ENCODE results near the gene SGK1.

Gene SGK1

GRCh38 chr6:134223796-134224420 lies 94.0 kb downstream of the SGK1 start:
- Histone ChIP-seq H3K4me3 (ENCODE audit: severe bottlenecking) (no peak overlapping the region), H3K27me3 (ENCODE audit: insufficient read depth, poor library complexity, severe bottlenecking) (no peaks in the 10 kb centered on the region), H3K27ac (ENCODE audit: poor library complexity, severe bottlenecking) (no peak overlapping the region), H3K9me3 (ENCODE audit: severe bottlenecking) (no peaks in the 10 kb centered on the region), H3K4me1 (ENCODE audit: insufficient read depth, poor library complexity, severe bottlenecking) (no peaks in the 10 kb centered on the region), H3K36me3 (ENCODE audit: low read depth) (no peaks in the 10 kb centered on the region)
- TF ChIP-seq, protein P1, sequence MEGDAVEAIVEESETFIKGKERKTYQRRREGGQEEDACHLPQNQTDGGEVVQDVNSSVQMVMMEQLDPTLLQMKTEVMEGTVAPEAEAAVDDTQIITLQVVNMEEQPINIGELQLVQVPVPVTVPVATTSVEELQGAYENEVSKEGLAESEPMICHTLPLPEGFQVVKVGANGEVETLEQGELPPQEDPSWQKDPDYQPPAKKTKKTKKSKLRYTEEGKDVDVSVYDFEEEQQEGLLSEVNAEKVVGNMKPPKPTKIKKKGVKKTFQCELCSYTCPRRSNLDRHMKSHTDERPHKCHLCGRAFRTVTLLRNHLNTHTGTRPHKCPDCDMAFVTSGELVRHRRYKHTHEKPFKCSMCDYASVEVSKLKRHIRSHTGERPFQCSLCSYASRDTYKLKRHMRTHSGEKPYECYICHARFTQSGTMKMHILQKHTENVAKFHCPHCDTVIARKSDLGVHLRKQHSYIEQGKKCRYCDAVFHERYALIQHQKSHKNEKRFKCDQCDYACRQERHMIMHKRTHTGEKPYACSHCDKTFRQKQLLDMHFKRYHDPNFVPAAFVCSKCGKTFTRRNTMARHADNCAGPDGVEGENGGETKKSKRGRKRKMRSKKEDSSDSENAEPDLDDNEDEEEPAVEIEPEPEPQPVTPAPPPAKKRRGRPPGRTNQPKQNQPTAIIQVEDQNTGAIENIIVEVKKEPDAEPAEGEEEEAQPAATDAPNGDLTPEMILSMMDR (IDR thresholded peaks at IDR 0.05; ENCODE audit: poor library complexity, severe bottlenecking), result no peak
- ATAC-seq (ENCODE audit: low read depth) (no peak), DNase-seq (ENCODE audit: low spot score) (no peak)

DNA sequence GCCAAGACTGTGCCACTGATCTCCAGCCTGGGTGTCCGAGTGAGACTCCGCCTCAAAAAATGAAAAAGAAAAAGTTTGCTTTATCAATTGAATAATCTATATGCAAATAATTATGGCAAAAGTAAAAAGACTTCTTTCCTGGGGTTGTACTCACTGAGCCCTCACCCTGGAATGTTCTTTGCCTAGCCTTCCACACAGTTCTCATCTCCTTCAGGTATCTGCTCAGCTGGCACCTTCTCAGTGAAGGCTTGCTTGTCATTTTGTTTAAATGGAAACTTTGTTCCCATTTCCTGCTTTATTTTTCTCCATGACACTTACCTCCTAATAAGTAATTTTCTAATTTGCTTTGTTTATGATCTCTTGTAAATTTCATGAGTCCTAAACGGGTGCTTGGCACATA lies 96.7 kb downstream of the SGK1 start:
- H3K4me3 ChIP-seq (ENCODE audit: severe bottlenecking), result no peak overlapping the region
- no peak overlapping the region for H3K27ac ChIP-seq (ENCODE audit: poor library complexity, severe bottlenecking)
- no peaks in the 10 kb centered on the region for H3K9me3 ChIP-seq (ENCODE audit: severe bottlenecking)
- TF ChIP-seq, protein P1 (IDR thresholded peaks at IDR 0.05; ENCODE audit: poor library complexity, severe bottlenecking), result no peak
- no peaks in the 10 kb centered on the region for H3K36me3 ChIP-seq (ENCODE audit: low read depth)
- ATAC-seq (ENCODE audit: low read depth) (no peak), DNase-seq (ENCODE audit: low spot score) (no peak)
- H3K4me1 ChIP-seq (ENCODE audit: insufficient read depth, poor library complexity, severe bottlenecking), result no peaks in the 10 kb centered on the region
- H3K27me3 ChIP-seq (ENCODE audit: insufficient read depth, poor library complexity, severe bottlenecking), result no peaks in the 10 kb centered on the region

GRCh38 chr6:134217798-134218140 lies 100.1 kb downstream of the SGK1 start:
- H3K4me1 ChIP-seq (ENCODE audit: insufficient read depth, poor library complexity, severe bottlenecking), result no peaks in the 10 kb centered on the region
- no peaks in the 10 kb centered on the region for H3K9me3 ChIP-seq (ENCODE audit: severe bottlenecking)
- TF ChIP-seq, protein P1 (IDR thresholded peaks at IDR 0.05; ENCODE audit: poor library complexity, severe bottlenecking), result no peak
- H3K4me3 ChIP-seq (ENCODE audit: severe bottlenecking), result no peak overlapping the region
- H3K27ac ChIP-seq (ENCODE audit: poor library complexity, severe bottlenecking), result no peak overlapping the region
- no peaks in the 10 kb centered on the region for H3K36me3 ChIP-seq (ENCODE audit: low read depth)
- ATAC-seq (ENCODE audit: low read depth) (no peak), DNase-seq (ENCODE audit: low spot score) (no peak)
- no peaks in the 10 kb centered on the region for H3K27me3 ChIP-seq (ENCODE audit: insufficient read depth, poor library complexity, severe bottlenecking)

DNA sequence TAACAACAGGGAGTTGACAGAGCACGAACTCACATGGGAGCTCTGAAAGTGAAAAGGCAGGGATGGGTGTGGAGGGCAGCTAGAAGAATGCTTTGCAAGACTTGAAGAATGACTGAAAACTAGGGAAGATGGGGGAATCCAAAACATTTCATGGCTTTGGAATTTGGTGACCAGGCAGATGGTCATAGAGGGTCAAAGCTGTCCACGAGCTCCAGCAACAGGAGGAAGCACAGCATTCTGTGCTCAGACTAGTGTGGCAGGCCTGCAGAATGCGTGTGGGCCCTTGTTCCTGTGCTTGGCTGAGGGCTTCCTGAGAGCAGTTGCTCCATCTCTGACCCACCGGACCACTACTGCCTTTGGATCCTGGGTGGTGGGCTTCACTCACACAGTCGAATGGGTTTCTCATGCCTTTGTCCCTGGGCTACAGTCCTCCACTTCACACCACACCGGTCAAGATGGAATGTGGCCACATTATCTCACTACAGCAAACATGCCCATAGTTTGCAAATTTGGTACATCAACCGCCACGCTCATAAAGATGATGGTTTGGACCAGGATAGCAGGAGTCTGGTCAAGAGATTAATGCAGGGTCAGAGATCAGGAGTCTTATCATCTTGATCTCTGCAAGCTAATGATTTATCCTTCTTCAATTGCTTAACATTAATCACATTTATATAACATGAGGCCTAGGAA lies 100.7 kb downstream of the SGK1 start:
- no peak for ATAC-seq (ENCODE audit: low read depth)
- H3K4me3 ChIP-seq (ENCODE audit: severe bottlenecking), result no peak overlapping the region
- TF ChIP-seq, protein P1 (IDR thresholded peaks at IDR 0.05; ENCODE audit: poor library complexity, severe bottlenecking), result no peak
- no peak overlapping the region for H3K27ac ChIP-seq (ENCODE audit: poor library complexity, severe bottlenecking)
- DNase-seq (ENCODE audit: low spot score), result no peak
- no peaks in the 10 kb centered on the region for H3K9me3 ChIP-seq (ENCODE audit: severe bottlenecking)
- H3K4me1 ChIP-seq (ENCODE audit: insufficient read depth, poor library complexity, severe bottlenecking), result no peaks in the 10 kb centered on the region
- H3K36me3 ChIP-seq (ENCODE audit: low read depth), result no peaks in the 10 kb centered on the region
- H3K27me3 ChIP-seq (ENCODE audit: insufficient read depth, poor library complexity, severe bottlenecking), result no peaks in the 10 kb centered on the region

Data from RWPE2 (cell line).